Psoas muscle (tissue), 8 donors: ENCODE results near the gene PRRG1. TPM values are rescaled to one million over a fixed set of nuclear protein-coding genes. Genes with fewer than 3 reads are reported as not detected.

Experiments used
- ATAC-seq, 4 donors: fragments of 200-7000 bp; cut with Tn5 transposase; one replicate each; pipeline ENCODE4 v1.9.1; 2020; ENCODE audit warnings: moderate library complexity in 3 of 4, mild to moderate bottlenecking in 2 of 4
- DNase-seq, 2 donors: peaks; one replicate each; pipeline ENCODE4 v3.0.0-alpha.2; 2020
- H3K27ac ChIP-seq: fragments of 200-600 bp; one replicate; pipeline ENCODE4 v1.8.0; 2022
- H3K27me3 ChIP-seq, 3 donors: fragments of 200-600 bp in 1 of 3; one replicate each; pipeline versions ENCODE4 v1.6.1 to v1.8.0; 2013 to 2022; ENCODE audit warnings: low read length in 2 of 3, mild to moderate bottlenecking in 2 of 3, moderate library complexity in 1 of 3; ENCODE audit not compliant: insufficient read depth in 3 of 3
- H3K36me3 ChIP-seq, 2 donors: fragments of 200-600 bp in 1 of 2; one replicate each; pipeline versions ENCODE4 v1.6.1 to v1.8.0; 2013 to 2022; ENCODE audit warnings: low read depth in 1 of 2, mild to moderate bottlenecking in 1 of 2, moderate library complexity in 1 of 2; ENCODE audit not compliant: insufficient read depth in 1 of 2
- H3K4me1 ChIP-seq: fragments of 200-600 bp; one replicate; pipeline ENCODE4 v1.8.0; 2022
- H3K4me3 ChIP-seq: fragments of 200-600 bp; one replicate; pipeline ENCODE4 v1.8.0; 2022; ENCODE audit warnings: mild to moderate bottlenecking
- H3K9me3 ChIP-seq: fragments of 200-600 bp; one replicate; pipeline ENCODE4 v1.8.0; 2022
- CTCF ChIP-seq: fragments of 200-600 bp; IDR thresholded peaks from one replicate; pipeline ENCODE4 v1.8.0; 2022; ENCODE audit warnings: antibody characterized with exemption
- WGBS, 3 donors: extraction: QIAGEN DNeasy Blood & Tissue Kit; methylation state at CpG; one replicate each; pipeline versions ENCODE4 v1.1.6 to v1.1.7; 2013; 5-methylcytosine and 5-hydroxymethylcytosine counted together
- intact Hi-C, 2 donors: fragments of 100-400 bp; cut with DNase I; formaldehyde crosslinking; loops; one replicate each; pipeline versions ENCODE4 v1.11.0 to v1.14.2; 2022
- polyA plus RNA-seq, 3 donors: library from polyadenylated mRNA; stranded (reverse); fragments of 200-250 nt; gene quantifications; one replicate each; pipeline ENCODE4 v1.2.3, GENCODE V29; 2013
- total RNA-seq, 4 donors: library from RNA; stranded (reverse); fragmentation: NEBNext Ultra II Directional in 2 of 4; extraction: Animal tissue kit (Norgen Biotek cat#: 25700) in 2 of 4; gene quantifications; one replicate each; pipeline versions ENCODE4 v1.2.1 to v1.2.4, GENCODE V29; 2021 to 2023
- donor health status: healthy with polysubstance abuse.
- donor health status: DM: no; HTN: no; CAD: no; lungs with moderate emphysema.
- donor health status: Bipolar disorder and iron deficiency.
- donor health status: healthy.
- donor health status: DM: yes; HTN: yes; CAD: no.
- donor health status: DM: no; HTN: no; CAD: no.
- donor health status: DM: no; HTN: no; CAD: no.
- donor health status: DM: yes; HTN: yes; CAD: no.

The PRRG1 gene
- total and polyA plus RNA-seq, 7 donors = 2.5 to 21.3 (median 8.8) TPM

DNA sequence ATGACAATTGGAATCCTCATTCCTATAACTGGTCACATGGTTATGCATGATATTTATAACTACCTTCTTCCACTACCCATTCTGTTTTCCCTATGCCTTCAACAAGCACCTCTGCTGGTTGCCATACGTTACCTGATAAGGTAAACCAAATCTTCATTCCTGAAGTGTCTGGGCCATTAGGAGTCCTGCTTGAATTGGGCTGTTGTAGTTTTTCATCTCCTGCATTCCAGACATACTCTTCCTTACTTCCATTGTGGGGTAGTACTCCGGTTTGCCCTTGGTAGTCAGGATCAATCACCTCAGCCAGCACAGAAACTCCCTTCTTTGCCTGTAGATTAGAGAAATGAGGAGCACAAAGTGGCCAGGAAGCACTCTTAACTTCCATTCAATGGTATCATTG lies 113.2 kb downstream of the PRRG1 start:
- Histone ChIP-seq H3K4me1 (no peaks in the 10 kb centered on the region), H3K36me3 (no peaks in the 10 kb centered on the region), H3K27me3 (no peaks in the 10 kb centered on the region), H3K27ac (no peak overlapping the region), H3K9me3 (no peaks in the 10 kb centered on the region), H3K4me3 (no peak overlapping the region)
- intact Hi-C loops = no loop called here
- 74 to 97% (median 96%) methylated on average over 2 of the region's 2 CpGs for WGBS, 3 donors
- no peak for DNase-seq
- ATAC-seq = no peak
- no peak for TF ChIP-seq CTCF

DNA sequence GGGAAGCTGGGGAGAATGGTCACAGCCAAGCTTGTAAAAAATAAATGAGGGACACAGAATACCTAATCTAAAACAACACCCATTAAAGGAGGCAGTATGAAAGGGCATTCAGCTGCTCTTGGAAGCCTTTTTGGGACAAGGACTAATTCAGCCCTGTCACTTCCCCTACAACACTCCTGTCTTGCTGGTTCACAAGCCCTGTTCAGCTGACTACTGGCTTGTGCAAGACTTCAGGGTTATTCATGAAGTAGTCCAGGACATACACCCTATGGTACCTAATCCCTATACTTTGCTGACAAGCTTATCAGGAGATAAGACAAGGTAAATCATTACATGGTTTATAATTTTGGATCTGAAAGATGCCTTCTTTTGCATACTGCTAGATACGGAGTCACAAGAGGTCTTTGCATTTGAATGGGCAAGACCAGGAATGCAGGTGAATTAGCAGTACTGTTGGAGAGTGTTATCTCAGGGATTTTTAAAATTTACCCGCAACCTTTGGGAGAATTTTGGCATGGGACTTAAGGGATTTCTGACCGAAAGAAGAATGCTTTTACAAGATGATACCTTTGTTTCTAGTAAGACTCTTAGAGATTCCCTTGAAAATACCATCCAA lies 119.1 kb downstream of the PRRG1 start:
- TF ChIP-seq CTCF = no peak
- no peaks in the 10 kb centered on the region for H3K36me3 ChIP-seq
- H3K27ac ChIP-seq = no peak overlapping the region
- no peaks in the 10 kb centered on the region for H3K27me3 ChIP-seq
- ATAC-seq (peak in 1 of 4 donors; percentile 59), DNase-seq (no peak)
- H3K4me1 ChIP-seq = no peaks in the 10 kb centered on the region
- H3K4me3 ChIP-seq = no peak overlapping the region
- no peaks in the 10 kb centered on the region for H3K9me3 ChIP-seq
- intact Hi-C loops = no loop called here
- WGBS, 3 donors = 64 to 96% (median 95%) methylated on average over 3 of the region's 3 CpGs

GRCh38 chrX:37470711-37471110 lies 121.5 kb downstream of the PRRG1 start:
- intact Hi-C loops = no loop called here

GRCh38 chrX:37472836-37473235 lies 123.7 kb downstream of the PRRG1 start:
- no peak for DNase-seq
- no peaks in the 10 kb centered on the region for H3K27me3 ChIP-seq

More at GRCh38 chrX:37470711-37471110, 121.5 kb downstream of the PRRG1 start:
- ATAC-seq (no peak), DNase-seq (no peak)
- H3K27ac ChIP-seq = no peak overlapping the region
- WGBS, 3 donors = 84 to 96% (median 89%) methylated on average over 3 of the region's 3 CpGs
- no peaks in the 10 kb centered on the region for H3K36me3 ChIP-seq
- H3K4me1 ChIP-seq = no peaks in the 10 kb centered on the region
- no peaks in the 10 kb centered on the region for H3K27me3 ChIP-seq
- no peak for TF ChIP-seq CTCF
- H3K9me3 ChIP-seq = no peaks in the 10 kb centered on the region
- no peak overlapping the region for H3K4me3 ChIP-seq

More at GRCh38 chrX:37472836-37473235, 123.7 kb downstream of the PRRG1 start:
- ATAC-seq = no peak
- no peak for TF ChIP-seq CTCF
- H3K4me3 ChIP-seq = no peak overlapping the region
- no peaks in the 10 kb centered on the region for H3K9me3 ChIP-seq
- H3K36me3 ChIP-seq = no peaks in the 10 kb centered on the region
- intact Hi-C loops = no loop called here
- H3K27ac ChIP-seq = no peak overlapping the region
- no peaks in the 10 kb centered on the region for H3K4me1 ChIP-seq
- WGBS, 3 donors = 89 to 97% (median 95%) methylated on average over 6 of the region's 6 CpGs
